Skin epidermis (tissue), 12 donors: ENCODE measurements around the gene NARF.
"Not testable (repeated sequence)": the region's sequence is repeated elsewhere in the genome, so short reads cannot be mapped to it uniquely, and the experiment has no call there.

ENCODE experiments used
- H3K27ac ChIP-seq, 21 experiments: fragments of 200-600 bp; sonication (generic) in 11 of 21; one replicate each; pipeline ENCODE4 v1.5.0; 2020; ENCODE audit warnings: mild to moderate bottlenecking in 3 of 21, inconsistent platforms in 2 of 21, moderate library complexity in 2 of 21
- H3K4me3 ChIP-seq, 7 experiments: fragments of 200-600 bp; sonication (generic) in 2 of 7; one replicate each; pipeline ENCODE4 v1.5.0; 2020; ENCODE audit warnings: inconsistent platforms in 2 of 7, mild to moderate bottlenecking in 2 of 7, moderate library complexity in 1 of 7

Gene NARF

GRCh38 chr17:82517230-82517865 is 58.8 kb downstream of the NARF start:
- peak overlapping the region in 2 of 21 experiments; percentile 1 to 37 for H3K27ac ChIP-seq
- no peak overlapping the region for H3K4me3 ChIP-seq

DNA sequence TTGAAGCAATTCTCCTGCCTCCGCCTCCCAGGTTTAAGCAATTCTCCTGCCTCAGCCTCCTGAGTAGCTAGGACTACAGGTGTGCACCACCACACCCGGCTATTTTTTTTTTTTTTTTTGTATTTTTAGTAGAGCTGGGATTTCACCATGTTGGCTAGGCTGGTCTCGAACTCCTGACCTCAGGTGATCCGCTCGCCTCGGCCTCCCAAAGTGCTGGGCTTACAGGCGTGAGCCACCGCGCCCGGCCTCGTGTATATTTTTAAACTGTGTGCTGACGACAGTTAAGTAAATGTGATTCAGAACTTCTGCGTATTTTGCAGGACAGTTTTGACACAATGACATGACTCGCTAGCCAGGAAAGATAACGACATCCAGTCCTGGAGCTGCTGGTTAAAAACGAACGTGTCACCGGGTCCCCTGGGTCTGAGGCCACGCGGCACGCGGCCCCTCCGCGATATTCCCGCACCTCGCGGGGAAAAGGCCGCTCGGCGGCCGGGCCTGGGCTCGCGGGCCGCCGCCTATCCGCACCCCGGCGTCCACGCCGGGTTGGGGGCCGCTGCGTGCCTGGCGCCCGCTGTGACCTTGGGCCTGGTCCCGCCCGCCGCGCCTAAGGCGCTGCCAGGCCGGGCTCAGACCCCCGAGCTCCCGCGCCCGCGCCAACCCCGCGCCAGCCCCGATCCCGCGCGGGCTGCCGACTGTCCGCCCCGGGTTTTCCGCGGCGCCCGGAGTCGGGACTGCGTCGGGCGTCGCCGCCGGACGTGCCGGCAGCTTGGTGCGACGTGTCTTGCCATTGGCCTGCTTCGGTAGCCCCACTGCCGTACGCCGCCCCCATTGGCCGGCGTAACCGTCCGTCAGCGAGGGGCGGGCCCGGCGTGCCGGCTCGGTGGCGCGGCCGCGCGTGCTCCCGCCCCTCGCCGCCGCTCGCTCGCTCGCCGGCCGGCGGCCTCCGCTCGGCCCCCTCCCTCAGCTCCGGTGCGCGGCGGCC is 60.6 kb downstream of the NARF start, which contains the start of gene FOXK2:
FOXK2 (plus strand) TSS at position 907 of the 985 bp plus-strand sequence. CDS start 157 bp downstream, outside the sequence.
- H3K4me3 ChIP-seq, result peak within 1 kb of the TSS; percentile 75 to 95 (median 91)
- H3K27ac ChIP-seq, result peak within 1 kb of the TSS; percentile 68 to 99 (median 94)

DNA sequence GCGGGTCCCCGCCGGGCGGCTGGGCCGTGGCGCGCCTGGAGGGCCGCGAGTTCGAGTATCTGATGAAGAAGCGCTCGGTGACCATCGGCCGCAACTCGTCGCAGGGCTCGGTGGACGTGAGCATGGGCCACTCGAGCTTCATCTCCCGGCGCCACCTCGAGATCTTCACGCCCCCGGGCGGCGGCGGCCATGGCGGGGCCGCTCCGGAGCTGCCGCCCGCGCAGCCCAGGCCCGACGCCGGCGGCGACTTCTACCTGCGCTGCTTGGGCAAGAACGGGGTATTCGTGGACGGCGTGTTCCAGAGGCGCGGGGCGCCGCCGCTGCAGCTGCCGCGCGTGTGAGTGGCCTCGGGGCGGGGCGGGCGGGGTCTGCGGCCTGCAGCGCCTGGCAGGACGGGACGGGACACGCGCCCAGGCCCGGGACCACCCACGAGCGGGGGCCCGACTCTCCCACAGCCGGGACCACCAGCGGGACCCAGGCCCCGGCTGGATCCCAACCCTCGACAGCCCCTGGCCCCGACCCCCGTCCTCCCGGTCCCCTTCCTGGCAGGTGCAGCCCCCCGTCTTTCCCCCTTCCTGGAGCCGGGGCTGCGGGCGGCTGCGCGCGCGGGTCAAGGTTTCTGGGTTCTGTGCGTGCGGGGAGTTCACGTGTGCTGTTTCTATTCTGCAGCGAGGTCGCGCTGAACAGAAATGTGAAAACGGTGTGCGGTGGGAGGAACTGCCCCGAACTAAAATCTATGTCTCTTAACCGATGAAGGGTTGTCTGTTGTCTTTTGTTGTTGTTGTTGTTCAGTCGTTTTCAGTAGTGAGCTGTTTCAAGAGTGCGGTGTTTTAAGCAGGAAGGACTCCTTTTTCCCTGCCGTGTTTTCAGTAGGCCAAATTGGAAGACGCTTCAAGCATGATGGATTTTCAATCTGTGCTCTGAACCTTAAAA is 61.7 kb downstream of the NARF start:
- H3K4me3 ChIP-seq, result peak overlapping the region; percentile 72 to 95 (median 91)
- H3K27ac ChIP-seq, result peak overlapping the region; percentile 63 to 97 (median 90)

- H3K27ac ChIP-seq, result peak overlapping the region in 5 of 21 experiments; percentile 34 to 70 (median 56)
- H3K4me3 ChIP-seq, result no peak overlapping the region
Observed at GRCh38 chr17:82524540-82524939, 66.0 kb downstream of the NARF start.

- Histone ChIP-seq H3K27ac (peak overlapping the region in 4 of 21 experiments; percentile 28 to 62 (median 42)), H3K4me3 (no peak overlapping the region)
Observed at GRCh38 chr17:82525712-82526111, 67.2 kb downstream of the NARF start.

- H3K4me3 ChIP-seq, result no peak overlapping the region
- H3K27ac ChIP-seq, result peak overlapping the region in 7 of 21 experiments; percentile 0 to 76 (median 58)
Observed at GRCh38 chr17:82527898-82528297, 69.4 kb downstream of the NARF start.

GRCh38 chr17:82528484-82529265 is 70.1 kb downstream of the NARF start:
- H3K4me3 ChIP-seq, result no peak overlapping the region
- H3K27ac ChIP-seq, result peak overlapping the region in 14 of 21 experiments; percentile 8 to 76 (median 52)

GRCh38 chr17:82529914-82530300 is 71.4 kb downstream of the NARF start:
- H3K27ac ChIP-seq, result peak overlapping the region in 9 of 21 experiments; percentile 13 to 67 (median 45)
- no peak overlapping the region for H3K4me3 ChIP-seq

GRCh38 chr17:82531431-82531881 is 72.9 kb downstream of the NARF start:
- Histone ChIP-seq H3K27ac (peak overlapping the region in 6 of 21 experiments; percentile 8 to 54 (median 32)), H3K4me3 (no peak overlapping the region)

DNA sequence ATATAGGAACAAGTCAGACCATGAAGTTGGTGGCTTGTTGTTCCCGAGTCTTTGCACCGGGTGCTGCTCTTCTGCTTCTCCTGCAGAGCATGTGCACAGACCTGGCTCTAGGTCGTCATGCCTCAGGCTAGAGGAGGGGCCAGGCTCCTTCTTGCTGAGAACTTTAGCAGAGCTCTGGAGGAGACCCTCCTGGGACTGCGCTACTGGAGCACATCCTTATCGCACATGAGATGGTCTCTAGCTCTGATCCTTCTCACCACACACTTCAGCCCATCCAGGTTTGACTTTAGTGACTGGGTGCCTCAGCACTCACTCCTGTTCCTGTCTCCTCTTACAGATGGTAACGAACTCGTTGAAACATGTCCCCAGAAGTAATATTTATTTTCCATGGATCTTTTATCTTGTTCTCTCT is 75.9 kb downstream of the NARF start:
- Histone ChIP-seq H3K27ac (peak overlapping the region in 14 of 21 experiments; percentile 1 to 89 (median 81)), H3K4me3 (no peak overlapping the region)

- peak overlapping the region in 20 of 21 experiments; percentile 57 to 89 (median 82) for H3K27ac ChIP-seq
- no peak overlapping the region for H3K4me3 ChIP-seq
Observed at GRCh38 chr17:82536512-82537201, 78.1 kb downstream of the NARF start.

DNA sequence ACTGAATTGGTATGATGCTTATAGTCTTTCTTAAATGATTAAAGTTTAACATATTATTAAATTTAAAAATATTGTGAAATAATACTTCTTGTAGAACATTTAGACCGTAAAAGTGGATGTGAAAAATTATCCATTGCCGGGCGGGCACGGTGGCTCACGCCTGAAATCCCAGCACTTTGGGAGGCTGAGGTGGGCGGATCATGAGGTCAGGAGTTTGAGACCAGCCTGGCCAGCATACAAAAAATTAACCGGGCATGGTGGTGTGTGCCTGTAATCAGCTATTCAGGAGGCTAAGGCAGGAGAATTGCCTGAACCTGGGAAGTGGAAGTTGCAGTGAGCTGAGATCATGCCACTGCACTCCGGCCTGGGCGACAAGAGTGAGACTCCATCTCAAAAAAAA is 78.7 kb downstream of the NARF start:
- H3K27ac ChIP-seq, result peak overlapping the region in 19 of 21 experiments; percentile 57 to 89 (median 82)
- not testable (repeated sequence) for H3K4me3 ChIP-seq

DNA sequence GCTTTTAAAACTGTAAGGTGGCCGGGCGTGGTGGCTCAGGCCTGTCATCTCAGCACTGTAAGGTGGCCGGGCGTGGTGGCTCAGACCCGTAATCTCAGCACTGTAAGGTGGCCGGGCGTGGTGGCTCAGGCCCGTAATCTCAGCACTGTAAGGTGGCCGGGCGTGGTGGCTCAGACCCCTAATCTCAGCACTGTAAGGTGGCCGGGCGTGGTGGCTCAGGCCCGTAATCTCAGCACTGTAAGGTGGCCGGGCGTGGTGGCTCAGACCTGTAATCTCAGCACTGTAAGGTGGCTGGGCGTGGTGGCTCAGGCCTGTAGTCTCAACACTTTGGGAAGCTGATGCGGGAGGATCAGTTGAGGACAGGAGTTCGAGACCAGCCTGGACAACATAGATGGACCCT is 80.5 kb downstream of the NARF start:
- H3K27ac ChIP-seq, result peak overlapping the region in 7 of 21 experiments; percentile 34 to 88 (median 78)

More for the DNA sequence above, 80.5 kb downstream of the NARF start:
- not testable (repeated sequence) for H3K4me3 ChIP-seq
